Stimulated activated CD8-positive, alpha-beta memory T cell treated with anti-CD3 and anti-CD28 coated beads, Interleukin-15, amount 100 ng/mL, for 24 hours (primary cell): ENCODE results near the gene CAMK2N1.
"Not testable (repeated sequence)": the region's sequence is repeated elsewhere in the genome, so short reads cannot be mapped to it uniquely, and the experiment has no call there.

Source experiments
- DNase-seq: peaks from one replicate; pipeline ENCODE4 v3.0.0-alpha.2; 2020; ENCODE audit warnings: low read depth

Gene CAMK2N1

DNA sequence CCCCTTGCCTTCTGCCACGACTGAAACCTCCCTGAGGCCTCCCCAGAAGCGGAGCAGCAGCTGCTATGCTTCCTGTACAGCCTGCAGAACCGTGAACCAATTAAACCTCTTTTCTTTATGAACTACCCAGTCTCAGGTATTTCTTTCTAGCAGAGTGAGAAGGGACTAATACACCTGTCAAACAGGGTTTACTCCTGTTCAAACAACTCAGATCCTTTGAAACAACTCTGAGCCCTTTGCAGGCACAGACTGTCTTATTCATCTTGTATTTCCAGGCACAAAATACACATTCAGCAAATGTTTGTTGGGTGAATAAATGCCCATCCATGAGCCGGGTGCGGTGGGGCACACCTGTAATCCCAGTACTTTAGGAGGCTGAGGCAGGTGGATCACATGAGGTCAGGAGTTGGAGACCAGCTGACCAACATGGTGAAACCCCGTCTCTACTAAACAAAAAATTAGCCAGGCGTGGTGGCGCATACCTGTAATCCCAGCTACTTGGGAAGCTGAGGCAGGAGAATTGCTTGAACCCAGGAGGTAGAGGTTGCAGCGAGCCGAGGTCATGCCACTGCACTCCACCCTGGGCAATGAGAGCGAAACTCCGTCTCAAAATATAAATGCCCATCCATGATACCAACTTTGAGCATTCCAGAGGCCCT is 10.8 kb upstream of the CAMK2N1 start:
- not testable (repeated sequence) for DNase-seq

DNA sequence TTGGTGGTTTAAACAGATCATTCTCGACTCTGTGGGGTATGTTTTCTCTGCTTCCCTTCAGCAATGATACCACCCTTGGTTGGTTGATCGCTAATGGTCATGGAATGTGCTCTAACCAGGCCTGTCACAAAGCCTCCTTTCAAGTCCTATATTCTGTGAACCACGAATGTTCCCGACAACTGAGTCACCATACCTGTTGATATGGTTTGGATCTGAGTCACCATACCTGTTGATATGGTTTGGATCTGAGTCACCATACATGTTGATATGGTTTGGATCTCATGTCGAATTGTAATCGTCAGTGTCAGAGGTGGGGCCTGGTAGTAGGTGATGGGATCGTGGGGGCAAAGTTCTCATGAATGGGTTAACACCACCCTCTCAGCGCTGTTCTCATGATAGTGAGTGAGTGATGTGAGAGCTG is 10.2 kb upstream of the CAMK2N1 start:
- DNase-seq, result no peak

DNA sequence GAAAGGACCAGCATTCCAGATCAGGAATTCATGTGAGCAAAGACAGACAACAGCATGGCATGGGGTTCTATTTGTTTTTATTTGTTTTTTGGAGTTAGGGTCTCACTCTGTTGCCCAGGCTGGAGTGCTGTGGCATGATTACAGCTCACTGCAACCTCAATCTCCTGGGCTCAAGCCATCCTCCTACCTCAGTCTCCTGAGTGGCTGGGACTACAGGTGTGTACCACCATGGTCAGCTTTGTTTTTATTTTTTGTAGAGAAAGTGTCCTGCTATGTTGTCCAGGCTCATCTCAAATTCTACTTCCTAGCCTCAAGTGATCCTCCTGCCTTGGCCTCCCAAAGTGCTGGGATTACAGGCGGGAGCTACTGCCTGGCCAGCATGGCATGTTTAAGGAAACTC is 9.7 kb upstream of the CAMK2N1 start:
- DNase-seq, result no peak

DNA sequence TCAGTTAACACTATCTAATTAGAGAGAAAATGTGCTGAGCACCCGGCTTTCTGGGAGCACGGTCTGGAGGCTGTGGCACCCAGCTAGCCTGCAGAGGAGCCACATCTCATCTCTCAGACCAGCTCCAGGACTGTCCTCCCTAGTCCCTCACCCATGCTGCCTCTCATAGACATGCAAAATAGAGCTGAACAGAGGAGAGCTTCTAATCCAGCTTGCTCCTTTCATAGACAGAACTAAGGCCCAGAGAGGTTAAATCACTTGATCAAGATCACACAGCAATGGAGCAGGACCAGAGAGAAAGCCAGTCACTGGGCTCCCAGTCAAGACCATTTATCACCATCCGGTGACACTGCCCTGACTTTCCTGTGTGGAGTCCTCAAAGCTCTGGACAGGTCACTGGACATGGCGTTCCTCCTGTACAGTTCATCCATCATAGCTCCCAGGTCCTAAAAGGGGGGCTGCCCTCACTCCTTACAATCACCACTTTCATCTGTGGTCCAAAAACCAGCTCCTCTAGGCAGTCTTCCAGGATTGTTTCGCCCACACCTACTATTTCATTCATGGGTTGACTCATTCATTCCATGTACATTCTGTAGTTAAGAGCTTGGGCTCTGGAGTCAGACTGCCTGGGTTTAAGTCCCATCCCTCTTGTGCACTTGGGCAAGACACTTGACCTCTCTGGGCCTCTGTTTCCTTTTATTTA is 8.8 kb upstream of the CAMK2N1 start:
- DNase-seq, result no peak

DNA sequence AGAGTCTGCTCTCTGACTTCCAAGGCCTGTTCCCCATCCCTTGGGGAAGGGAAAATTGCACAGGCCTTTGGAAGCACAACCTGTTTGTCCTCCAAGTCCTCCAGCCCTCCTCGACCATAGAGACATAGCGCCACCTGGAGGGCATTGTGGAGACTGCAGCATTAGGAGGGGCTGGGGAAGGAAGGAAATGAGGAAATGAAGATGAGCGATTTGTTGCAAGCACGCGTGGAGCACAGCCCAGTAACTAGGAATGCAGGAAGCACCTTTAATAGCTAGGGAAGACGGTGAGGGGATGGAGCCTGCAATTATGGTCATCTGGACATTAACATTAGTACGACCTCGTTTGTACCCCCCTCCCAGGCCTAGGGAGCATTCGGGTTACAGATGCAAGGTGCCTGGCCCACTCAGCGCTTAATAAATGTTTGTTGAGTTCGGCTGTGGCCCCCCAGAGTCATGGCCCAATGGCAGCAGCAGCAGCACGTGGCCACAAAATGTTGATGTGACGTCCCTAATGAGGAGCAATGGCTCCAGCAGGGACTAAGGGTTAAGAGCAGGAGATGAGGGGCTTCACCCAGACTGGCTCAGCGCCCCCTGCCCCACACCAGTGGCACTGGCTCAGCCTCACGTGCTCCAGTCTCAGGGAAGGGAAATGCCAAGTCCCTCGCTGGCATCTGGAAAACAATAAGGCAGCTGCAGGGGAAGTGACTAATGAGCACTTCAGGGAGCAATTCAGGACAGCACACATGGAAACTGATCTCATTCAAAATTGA is 8.0 kb upstream of the CAMK2N1 start:
- DNase-seq, result peak; percentile 71

DNA sequence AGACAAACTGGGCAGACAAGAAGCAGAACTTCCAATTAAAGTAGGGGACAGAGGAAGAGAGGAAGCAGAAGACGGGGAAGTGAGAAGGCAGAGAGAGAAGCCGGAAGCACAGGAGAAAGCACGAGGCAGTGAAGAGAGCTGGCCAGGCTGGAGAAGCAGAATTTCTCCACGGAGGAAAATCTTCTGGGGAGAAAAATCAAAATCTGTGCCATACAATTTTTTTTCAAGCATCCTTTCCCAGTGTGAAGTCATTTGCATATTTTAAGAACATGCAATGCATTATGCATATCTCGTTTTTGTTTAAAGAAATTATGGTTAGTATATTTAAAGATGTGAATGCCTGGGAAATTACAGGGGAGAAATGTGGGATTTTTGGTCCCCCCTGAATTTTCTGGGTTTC is 7.3 kb upstream of the CAMK2N1 start:
- no peak for DNase-seq

DNA sequence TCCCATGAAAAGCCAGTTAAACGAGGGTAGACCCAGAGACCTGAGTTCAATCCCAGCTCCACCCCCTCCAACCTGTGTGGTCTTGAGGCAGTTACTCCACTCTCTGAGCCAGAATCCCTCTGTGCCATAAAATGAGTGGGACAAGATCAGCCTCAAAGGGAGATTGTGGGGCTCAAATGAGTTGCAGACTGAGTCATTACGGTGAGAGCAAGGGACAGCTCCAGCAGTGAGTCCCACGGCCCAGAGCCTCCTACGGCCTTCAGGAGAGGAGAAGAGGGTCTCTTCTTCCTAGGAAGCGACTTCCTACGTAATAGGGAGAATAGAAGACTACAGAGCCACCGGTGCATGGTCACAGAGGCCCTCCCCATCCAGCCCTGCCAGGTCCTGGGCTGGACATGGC is 6.7 kb upstream of the CAMK2N1 start:
- DNase-seq, result no peak

DNA sequence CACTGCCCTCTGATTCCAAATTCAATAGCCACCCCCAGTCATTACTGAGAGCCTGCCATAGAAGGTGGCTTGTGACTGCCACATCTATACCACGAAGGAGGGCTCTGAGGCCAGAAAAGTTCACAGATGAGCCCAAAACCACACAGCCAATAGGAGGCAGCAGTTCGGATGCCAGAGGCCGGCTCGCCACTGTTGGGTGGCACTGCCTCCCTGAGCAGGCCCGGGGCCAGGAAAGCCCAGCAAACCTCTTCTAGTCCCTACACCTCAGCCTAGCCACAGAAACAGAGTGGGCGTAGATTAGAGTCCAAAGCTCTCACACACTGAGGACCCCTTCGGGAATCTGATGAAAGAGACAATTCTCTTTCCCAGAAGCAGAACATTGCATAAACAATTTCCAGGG is 5.9 kb upstream of the CAMK2N1 start:
- DNase-seq, result no peak

DNA sequence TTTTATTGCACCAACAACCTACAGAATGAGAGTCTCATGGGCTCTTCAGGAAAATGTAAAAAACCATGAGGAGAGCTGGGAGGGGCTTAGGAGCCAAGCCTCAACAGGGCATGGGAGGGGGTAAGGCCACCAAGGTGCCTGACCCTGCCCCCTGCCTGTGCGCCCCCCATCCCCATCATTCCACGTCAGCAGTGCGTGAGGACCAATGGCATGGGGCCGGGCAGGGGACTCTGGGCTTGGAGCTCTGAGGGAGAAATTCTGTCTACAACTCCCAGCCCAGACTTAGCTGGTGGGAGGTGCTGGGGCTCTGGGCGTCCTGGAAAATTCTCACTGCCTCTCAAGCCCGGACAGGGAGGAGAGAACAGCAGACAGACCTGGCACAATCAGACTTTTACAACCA is 5.2 kb upstream of the CAMK2N1 start:
- no peak for DNase-seq

DNA sequence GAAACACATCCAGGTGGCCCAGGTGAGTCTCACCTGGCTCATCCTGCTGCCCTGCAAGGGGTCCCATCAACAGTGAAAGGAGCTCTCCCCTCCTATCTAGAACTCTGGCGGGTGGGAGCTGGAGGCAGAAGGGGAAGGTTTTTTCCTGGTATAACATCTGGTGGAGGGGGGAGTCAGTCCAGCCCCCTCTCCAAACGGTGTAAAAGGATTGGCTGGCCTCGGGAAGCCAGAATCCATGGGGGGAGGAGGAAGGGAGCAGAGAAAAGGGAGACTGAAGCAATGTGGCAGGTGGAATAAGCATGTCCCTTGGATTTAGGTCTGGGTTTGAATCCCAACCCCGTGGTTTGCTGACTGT is 1.2 kb upstream of the CAMK2N1 start:
- no peak for DNase-seq

DNA sequence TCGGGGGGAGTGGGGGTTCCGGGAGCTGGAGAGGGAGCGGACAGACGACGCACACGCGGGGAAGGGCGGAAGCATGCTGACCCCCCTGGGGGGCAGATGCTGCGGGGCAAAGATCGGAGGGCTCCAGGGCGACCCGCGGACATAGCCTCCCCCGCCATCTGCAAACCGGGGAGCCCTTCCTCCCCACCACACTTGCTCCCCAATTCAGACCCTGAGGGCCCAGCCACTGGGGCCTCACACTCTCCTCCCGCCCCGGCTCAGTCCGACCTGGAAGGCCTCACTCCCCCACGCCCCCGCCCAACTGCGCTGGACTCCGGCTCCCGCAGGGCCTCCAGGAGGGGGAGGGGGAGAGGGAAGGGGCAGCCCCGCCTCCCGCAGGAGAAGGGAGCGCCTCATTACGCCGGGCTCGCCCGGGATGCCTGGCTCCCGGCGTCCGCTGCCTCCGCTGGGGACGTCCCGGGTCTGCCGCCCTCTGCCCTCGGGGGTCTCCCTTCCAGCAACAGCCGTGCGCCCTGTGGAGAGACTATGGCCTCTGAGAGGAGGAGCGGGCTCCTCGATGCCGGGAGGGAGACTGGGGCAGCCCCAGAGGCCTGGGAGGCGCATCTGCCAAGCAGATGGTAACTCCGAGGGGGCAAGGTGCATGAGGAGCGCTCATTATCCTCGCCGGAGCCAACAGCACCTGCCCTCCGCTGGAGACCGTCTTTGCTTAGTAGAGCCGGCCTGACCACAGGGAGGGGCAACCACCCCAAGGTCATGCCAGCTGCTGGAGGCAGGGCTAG is 636 bp upstream of the CAMK2N1 start:
- DNase-seq, result no peak

DNA sequence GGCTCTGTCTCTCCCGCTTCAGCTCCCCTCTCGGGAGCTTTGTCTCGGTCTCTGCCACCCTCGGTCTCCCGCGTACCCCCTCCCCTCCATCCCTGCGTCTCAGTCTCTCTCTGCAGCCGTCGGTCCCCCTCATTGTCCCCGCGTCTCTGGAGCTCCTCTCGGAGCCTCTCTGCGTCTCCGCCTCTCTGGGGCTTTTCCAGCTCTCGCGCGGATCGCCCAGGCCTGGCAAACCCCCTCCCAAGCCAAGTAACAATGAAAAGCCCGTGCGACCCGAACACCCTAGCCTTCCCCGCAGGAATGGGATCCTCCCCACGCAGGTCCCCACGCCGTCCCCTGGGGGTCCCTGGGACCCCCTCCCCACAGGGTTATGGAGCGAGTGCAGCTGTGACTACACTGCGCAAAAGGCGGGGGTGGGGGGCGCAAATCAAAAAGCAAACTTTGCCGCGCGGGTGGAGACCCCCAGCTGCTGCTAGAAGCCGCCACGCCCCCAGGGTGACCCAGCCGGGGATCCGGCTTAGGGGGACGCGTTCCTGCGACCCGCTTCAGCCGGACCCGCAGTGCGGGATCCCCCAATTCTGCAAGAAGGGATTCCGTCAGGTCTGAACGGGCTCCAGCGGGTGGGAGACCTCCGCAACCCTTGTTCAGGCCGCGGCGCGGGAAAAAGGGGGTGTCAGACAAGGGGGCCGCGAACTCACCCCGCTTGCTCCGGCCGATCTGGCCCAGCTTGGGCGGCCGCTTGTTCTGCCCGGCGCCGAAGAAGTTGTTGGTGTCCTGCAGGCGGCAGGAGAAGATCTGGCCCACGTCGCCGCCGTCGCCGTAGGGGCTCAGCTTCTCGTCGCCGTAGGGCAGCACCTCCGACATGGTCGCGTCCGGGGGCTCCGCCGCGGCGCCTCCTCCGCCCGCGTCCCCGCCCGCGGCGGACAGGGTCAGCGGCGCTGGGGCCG is 1.2 kb downstream of the CAMK2N1 start:
- DNase-seq, result no peak

DNA sequence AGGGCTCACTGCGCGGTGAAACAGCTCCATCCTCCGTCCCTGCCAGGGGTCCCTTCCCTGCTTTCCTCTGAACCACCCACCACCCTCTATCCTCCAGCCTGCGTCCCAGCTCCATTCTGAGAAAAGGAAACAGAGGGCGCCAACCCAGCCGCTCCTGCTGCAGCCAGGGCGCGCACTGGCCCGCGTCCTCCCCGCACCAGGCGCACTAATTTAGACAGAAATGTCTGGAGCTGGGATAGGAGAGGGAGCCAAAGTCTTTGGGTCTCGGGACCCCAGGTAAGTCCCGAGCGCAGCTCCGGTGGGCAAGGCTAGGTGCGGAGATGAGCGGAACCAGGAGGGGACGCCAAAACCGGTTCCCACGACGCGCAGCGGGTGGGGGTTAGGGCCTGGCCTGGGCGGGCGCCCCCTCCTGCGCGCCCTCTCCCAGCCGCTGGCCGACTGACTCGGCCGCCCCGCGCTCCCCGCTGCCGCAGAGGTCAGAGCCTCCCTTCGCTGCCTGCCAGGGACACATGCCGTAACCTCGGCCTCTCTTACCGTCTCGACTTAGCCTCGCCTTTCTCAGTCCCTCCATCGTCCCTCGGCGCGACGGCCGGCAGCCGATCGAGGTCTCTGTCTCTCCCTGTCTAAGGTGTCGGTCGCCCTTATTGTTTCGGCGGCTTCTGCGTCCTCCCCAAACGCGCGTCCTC is 2.0 kb downstream of the CAMK2N1 start:
- no peak for DNase-seq

DNA sequence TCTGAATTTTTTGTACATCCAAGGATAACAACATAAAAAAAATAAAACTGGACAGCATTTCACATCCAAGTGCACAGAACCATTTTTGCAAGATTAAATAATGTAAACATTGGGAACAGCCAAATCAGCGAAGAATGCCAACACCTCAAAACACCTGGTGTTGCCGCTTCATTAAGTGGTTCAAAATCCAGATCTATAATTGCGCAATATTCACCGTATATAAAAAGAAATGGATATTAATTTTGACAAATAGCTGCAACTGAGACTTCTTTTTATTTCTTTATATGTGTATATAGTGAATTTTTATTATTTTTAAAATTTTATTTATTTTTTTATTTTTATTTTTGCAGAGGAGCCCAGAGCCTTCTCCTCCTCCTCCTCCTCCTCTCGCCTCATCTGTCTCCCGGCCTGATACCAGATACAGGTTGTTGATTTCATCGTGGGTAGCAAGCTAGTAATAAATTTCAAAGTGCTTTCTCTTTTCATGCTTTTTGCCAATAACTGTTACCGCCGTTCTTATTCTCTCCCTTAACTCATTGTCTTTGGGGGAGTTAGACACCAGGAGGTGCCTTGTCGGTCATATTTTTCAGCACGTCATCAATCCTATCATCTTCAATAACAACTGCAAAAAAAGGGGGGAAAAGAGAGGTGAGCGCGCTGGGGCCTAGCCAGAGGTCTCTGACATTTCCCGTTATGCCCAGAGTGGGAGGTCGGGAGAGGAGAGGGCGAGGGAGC is 2.7 kb downstream of the CAMK2N1 start:
- DNase-seq, result no peak

DNA sequence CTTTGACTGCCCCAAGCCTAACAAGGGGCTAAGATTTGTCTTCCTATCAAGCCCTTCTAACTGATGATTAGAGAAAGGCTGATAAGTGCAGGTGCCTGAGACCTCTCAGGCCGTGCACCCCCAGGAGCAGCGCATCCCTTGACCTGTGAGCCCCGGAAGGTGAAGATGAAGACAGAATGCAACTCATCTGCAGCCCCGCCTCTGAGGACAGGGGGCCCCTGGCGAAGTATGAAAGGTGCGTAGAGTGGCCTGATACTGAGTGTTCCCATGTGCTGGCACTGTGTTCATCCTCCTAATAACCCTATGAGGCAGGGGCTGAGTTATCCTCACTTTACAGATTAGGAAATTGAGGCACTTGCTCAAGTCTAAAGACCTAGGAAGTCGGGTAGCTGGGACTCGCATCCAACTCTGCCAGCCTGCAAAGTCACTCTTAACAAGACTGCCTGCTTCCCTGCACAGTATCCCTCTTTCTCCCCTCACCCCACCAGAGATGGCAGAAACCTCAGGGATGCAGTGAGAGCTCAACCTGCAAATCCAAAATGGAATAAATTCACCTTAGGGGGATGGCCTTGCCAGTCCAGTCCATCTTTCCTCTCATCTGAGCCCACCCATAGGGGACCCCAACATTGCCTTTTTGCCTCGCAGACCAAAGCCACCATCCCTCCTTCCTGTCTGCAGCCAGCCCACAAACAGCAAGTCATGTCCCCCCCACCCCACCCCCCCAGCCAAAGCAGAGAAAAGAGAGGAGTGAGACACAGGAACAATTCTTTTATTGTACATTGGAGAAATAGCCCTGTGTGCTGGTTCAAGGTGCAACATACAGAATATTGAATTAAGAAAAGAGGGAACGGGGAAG is 4.1 kb downstream of the CAMK2N1 start:
- no peak for DNase-seq

DNA sequence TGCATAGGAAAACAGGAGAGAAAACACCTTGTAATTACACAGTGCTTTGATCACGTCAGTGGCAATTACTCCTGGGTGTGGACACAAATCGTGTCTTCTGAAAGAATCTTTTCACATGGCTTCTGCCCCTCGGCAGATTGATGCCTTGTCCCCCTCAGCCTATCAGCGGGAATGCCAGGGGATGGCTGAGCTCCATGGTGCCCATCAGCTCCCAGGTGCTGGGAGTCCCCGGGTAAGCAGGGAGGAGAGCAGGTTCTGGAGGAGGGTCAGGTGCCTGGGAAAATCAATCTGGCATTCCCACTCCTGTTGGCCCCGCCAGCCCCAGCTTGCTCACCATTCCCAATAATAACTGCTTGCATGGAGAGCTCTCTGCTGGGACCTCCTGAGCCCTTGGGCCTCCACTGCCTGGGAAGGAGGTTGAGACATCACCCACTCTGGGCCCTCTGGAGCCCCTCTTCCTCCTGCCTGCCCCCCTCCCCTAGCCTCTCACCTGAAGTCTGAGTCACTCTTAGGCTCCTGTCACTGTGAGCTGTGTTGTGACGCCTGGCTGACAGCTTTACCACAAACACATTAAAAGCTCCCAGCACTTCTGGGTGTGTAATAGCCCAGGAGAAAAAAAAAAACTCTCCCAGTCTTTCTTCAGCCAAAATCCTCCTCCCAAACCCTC is 4.9 kb downstream of the CAMK2N1 start:
- no peak for DNase-seq

DNA sequence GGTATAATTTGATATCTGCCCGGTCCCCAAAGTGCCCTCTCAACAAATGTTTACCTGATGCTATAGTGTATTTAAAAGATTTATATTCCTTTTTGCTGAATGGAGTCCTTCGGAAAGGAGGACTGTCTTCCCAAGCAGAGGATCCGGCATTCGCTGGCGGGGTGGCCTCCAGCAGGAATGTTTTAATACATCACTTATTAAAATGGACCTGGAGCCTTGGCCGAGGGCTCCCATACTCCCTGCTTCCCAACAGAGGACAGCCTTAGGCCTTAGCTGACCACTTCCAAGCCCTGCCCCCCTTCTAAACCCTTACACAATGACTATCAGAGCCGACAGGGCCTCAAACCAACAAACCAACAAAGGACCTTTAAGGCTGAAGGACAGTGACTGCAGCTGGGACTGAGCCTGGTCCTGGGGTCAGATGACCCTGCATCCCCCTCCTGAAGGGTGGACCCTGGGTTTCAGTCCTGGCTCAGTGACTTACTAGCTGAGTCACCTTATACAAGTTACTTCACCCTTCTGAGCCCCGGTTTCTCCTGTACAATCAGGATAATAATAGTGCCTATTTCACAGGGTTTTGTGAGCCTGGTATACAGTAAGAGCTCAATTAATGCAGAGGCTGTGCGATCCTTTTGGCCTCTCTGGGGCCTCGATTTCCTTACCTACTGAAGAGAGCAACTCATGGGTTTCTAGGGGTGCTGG is 5.6 kb downstream of the CAMK2N1 start:
- DNase-seq, result no peak

DNA sequence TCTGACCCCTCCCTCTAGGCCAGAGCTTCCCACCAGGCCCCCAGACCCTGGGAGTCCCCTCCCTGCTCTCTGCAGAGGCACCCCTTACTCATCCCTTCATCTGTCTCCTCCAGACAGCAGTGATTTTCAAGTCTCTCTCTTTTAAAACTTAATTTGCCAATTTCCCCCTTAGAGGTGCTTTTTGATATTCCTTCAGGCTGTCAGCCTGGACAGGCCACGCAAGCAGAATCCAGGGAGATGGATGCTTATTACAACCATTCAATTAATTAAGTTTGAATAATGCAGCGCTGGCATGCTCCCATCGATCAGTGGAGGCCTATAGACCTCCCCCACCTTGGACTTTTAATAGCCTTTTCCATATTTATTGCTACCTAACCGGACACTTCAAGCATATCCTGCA is 6.2 kb downstream of the CAMK2N1 start:
- no peak for DNase-seq
